Activated CD8-positive, alpha-beta memory T cell treated with anti-CD3 and anti-CD28 coated beads, Interleukin-2, amount 50 U/mL, for 24 hours (primary cell): ENCODE measurements around the gene SURF4.

Source experiments
- DNase-seq: peaks from one replicate; pipeline ENCODE4 v3.0.0-alpha.2; 2020; ENCODE audit errors: extremely low read depth

SURF4 gene

DNA sequence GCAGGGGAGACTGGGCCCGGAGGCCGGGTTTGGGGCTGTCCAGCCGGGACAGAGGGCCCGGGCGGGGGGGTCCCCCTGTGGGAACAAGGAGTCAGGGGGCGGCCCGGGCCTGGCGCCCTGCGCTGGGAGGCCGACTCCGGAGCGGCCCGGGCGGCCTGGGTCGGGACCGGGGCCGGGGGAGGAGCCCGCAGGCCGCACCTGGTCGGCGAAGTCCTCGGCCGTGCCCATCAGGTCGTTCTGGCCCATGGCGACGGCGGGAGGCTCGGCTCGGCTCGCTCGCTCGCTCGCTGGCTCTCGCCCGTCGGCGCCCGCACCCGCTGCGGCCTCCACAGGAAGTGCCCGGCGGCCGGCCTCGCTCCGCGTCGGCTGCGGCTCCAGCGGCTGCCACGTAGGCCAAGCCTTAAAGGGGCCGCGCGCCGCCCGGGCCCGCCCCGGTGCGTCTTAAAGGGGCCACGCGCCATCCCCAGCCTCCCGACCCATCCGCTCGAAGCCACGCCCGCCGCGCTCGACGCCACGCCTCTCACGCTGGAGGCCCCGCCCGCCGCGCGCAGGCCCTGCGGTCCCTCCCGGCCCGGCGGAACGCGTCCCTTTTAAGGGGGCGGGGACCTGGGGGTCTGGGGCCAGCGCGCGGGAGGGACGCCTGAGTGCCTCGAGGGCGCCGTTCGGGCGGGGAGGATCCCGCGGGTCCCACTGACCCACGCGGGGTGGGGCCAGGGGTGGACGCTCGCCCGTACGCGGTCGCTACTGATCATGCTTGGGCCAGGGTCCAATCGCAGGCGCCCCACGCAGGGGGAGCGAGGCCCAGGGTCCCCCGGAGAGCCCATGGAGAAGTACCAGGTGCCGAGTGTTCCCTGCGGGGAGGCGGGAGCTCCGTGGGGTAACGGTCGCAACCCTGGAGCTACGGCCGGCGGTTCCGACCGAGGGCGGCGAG is at the start of gene SURF4, which contains the start of gene STKLD1:
SURF4 (minus strand) TSS at position 337 of the 931 bp plus-strand sequence; CDS start at position 246, 91 bp downstream.
STKLD1 (plus strand) TSS at position 643 of the 931 bp plus-strand sequence; CDS start at position 751, 108 bp downstream.
- peak; percentile 79 for DNase-seq

DNA sequence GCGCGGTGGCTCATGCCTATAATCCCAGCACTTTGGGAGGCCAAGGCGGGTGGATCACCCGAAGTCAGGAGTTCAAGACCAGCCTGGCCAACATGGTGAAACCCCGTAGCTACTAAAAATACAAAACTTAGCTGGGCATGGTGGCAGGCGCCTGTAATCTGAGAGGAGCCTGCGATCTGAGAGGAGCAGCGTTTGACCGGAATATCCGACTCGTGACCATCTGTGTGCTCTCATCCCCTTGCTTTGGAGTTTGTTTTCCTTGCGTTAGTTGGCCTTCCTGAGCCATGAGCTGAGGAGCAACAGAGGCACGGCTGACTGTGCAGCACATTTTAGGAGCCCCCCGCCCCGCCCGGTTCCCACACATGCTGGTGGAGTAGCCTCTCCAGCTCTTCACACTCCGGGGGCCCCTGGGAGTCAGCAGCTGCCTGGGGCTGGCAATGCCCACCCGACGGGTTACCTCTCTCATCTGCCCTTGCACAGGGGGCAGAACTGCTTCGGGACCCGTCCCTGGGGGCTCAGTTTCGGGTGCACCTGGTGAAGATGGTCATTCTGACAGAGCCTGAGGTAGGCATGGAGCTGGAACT is 49.3 kb upstream of the SURF4 start:
- no peak for DNase-seq

DNA sequence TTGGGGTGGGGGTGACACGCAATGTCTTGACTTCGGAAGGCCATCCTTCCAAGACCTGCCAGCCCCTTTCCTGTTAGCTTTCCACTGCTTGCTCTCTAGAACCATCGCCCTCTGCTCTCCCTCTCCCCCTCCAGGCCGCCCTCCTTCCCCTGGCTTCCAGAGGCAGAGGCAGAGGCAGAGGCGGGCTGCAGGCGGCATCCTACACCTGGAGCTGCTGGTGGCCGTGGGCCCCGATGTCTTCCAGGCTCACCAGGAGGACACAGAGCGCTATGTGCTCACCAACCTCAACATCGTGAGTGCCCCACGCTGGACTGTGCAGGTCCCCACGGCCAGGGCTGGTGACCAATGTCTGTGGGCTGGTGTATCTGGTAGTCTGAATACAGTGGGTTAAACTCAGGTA is 48.3 kb upstream of the SURF4 start:
- DNase-seq, result no peak

DNA sequence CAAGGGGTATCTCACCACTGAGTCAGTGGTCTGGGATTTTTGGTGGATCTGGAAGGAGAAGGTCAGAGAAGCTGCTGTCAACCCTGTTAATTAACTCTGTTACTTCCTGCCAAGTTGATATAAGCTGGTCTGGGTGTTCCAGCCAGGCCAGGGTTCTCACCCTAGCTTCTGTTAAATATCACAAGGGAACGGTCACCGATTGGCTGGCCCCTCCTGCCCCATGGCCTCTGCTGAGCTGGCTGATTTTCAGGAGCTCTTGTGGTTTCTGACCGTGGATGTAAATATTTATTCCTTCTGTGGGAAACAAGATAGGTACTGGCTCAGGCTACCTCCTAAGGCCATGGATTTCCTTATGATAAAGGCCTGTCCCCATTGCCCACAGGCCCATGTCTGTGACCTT is 47.4 kb upstream of the SURF4 start:
- DNase-seq, result no peak

DNA sequence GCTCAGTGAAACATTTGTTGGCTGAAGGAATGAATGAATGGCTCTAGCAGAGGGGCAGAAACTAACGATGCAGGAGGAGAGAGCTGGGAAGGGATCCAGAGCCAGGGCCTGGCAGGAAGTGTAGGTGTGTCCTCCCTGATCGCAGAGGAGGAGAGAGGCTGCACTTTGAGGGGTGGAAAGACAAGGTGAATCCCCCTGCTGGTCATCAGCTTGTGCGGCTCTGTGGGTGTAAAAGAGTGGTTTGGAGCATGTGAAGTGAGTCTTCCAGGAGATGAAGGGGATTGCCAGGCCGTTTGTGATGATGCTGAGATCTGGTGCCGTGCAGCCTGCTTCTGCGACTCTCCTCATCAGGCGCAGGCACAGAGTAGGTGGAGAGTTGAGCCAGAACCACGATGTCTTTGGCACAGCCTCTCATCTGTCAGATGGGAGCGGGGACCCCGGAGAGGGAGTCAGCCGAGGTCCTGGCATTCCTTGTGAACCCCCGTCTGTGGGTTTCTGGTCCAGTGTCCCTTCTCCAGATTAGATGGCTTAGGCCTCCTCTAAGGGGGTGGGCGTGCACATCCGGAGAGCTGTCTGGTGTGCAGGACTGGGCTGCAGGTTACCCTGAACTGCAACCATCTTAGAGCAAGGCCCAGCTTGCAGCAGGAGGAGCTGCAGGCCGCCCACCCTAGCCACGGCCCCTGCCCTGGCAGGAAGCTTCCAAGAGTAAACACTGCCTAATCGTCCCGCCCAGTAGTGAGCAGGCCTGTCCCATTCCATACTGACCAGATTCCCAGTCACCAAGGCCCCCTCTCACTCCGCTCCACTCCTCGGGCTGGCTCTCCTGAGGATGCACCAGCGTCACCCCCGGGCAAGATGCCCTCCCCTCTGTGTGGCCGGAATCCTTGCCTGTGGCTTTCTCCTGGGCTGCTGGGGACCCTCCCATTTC is 46.0 kb upstream of the SURF4 start, which contains the start of gene ADAMTS13:
ADAMTS13 (plus strand) TSS at position 753 of the 928 bp plus-strand sequence; CDS start at position 830, 77 bp downstream.
- DNase-seq, result no peak

DNA sequence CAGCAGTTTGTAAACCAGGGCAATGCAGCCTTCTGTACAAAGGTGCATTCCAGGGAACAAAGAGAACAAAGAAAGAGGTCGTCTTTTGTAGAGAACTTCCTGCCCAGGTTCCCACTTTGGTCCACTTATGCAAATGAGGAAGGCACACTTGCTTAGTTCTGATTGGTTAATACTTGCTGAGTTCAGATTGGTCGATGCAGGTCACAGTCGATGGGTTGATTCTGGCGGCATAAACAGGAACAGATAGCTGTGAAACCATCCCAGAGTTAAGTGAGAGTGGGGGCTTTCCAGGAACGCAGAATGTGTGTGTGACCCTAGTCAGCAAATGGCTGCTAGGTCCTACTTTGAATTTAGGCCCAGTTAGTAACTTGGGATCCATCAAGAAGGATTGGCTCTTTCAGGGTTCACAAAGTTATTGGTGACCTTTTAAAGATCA is 44.5 kb upstream of the SURF4 start:
- DNase-seq, result no peak

DNA sequence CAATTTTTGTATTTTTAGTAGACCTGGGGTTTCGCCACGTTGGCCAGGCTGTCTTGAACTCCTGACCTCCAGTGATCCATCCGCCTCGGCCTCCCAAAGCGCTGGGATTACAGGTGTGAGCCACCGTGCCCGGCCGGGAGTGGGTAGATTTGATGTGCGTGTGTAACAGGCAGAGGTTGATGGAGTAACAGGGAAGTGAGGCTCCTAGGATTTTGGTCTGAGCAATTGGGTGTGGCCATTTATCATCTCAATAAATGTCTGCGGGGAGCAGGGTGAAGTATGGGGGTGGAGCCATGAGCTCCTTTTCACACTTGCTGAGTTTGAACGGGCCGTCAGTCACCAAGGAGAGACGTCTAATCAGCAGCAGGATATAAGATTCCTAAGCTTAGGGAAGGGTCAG is 43.1 kb upstream of the SURF4 start:
- no peak for DNase-seq

DNA sequence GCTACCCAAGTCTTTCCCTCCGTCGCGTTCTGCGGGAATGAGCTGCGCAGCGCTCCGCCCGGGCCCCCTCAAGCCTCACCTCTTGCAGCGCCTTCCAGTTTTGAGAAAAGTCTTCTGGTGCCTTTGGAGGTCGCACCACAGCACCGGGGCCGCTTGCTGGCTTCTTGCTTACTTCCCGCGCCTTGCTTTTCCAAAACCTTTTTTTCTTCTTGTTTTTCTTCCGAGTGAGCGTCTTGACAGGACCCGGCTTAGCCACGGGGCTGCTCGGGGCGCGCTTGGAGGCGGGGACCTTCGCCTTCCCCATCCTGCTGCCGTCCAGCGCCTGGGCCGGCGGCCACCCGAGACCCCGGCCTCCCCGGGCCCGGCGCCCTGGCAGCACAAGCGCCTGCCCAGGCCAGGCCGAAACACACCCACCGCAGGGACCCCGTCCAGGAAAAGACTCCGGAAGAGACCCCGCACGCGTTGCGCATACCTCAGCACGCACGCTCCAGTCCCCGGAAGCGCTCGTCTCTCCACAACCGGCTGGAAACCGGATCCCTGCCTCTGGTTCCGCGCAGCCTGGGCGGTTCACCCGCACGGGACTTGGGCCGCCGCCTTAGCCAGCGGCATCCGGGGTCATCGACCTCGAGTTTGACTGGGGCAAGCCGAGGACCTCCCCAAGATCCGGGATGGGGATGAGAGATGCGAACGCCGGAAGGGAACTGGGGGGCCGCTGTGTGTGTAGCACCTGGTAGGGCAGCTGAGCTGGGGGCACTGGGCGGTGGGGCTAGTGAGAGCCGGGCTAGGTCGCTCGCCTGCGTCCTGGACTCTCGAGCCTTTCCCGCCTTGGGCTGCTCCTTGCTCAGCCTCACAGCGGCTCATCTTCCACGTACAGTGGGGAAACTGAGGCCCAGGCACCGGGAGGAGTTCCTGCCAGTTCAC is 41.9 kb upstream of the SURF4 start, which contains the start of gene REXO4:
REXO4 (minus strand) TSS at position 470 of the 921 bp plus-strand sequence; CDS start at position 304, 166 bp downstream.
- DNase-seq, result peak; percentile 67

DNA sequence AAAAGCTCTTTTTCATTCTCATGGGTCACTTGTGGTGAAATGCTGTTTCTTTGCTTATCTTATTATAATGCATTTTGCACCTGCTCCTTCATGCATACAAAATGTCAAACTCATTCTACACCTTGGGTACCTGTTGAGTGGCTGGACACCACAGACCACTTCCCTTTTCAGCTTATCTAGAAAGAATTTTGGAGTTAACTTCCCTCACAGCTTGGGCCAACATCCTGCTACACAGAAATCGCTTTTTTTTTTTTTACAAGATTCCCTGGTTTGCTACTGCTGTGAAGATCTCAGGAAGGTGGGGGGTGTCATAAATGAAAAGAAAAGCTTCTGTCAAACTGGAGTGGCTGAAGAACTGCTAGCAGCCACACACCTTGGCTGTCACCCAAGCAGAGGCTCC is 39.3 kb upstream of the SURF4 start:
- DNase-seq, result no peak

DNA sequence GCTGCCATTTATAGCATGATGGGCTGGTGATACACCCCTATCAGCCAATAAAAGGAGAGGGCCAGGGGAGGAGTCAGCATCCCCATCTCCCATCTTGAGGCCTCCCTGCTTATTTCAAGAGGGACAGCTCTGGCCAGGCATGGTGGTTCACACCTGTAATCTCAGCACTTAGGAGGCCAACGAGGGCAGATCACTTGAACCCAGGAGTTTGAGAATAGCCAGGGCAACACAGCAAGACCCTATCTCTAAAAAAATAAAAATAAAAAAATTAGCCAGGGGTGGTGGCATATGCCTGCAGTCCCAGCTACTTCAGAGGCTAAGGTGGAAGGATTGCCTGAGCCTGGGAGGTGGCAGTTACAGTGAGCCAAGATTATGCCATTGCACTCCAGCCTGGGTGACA is 32.2 kb upstream of the SURF4 start:
- DNase-seq, result no peak

DNA sequence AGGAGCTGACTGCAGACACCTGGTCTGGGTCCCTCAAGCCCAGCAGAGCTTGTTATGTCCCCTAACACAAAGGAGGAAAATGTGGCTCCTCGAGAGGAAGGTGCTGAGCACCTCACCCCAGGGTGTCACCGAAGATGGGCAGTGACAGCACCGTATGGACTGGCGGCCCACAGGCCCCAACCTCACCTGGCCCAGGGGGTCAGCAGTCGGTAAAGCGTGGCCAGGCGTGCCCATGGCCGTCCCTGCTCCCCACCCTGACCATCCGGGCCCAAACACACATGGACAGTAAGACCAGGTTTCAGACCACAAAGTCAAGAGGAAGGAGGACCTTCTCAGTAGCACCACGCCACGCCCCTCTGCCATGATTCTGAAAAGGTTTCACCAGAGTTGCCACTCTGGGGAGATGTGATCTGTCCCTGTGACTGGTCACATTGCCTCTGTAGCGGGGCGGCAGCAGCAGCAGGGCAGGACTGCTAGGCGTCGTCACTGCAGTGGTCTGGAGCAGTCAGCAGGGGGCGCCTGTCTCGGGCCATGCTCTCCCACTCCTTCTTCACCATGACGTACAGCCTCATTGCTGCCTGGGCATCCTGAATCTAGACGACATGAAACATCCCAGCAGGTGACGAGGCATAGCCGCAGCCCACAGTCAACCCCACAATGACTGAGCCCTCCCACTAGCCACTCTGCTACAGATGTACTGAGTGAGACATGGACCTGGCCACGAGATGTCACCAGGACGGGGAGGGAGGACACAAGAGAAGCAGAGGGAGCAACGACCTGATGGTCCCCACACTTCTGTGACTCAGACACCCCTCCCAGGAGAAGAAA is 30.8 kb upstream of the SURF4 start:
- DNase-seq, result peak; percentile 58

DNA sequence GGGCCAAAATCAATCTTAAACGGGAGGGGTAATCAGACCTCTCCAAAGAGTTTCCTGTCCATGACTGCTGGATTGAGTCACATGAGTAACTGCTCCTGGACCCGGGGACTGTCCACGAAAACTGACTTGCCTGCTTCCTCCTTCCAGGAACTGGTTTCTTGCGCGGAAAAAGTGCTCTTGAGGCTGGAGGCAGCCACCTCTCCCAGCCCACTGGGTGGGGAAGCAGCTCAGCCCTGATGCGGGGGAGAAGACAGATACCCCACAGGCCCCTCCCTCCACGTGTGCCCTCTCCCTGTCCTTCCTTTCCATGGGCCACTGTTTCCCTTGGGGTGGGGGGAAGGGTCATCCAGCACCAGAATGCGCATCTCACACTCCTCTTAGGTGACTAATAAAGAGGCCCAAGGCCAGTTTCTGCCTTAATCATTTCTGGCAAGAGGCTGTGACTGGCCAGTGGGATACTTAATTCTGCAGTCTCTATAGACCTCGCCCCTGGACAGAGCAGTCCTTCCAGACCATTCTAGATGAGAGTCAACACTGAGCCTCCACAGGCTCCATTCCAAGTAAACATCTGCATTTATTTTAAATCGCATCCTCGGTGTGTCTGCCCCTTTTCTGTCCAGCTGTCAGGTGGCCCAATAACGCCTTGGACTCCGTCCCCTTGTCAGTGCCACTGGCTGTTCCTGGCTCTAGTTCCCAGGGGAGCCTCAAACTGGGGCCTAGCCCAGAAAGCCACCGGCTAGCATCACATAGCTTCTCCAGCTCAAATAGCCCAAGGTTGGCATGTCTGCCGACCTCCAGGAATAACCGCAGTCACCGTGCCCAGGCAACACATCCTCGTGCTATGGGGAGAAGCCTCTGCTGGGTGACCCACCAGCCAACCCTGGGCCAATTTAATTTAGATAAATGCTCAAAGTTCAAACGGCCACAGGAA is 29.9 kb upstream of the SURF4 start:
- DNase-seq, result no peak

DNA sequence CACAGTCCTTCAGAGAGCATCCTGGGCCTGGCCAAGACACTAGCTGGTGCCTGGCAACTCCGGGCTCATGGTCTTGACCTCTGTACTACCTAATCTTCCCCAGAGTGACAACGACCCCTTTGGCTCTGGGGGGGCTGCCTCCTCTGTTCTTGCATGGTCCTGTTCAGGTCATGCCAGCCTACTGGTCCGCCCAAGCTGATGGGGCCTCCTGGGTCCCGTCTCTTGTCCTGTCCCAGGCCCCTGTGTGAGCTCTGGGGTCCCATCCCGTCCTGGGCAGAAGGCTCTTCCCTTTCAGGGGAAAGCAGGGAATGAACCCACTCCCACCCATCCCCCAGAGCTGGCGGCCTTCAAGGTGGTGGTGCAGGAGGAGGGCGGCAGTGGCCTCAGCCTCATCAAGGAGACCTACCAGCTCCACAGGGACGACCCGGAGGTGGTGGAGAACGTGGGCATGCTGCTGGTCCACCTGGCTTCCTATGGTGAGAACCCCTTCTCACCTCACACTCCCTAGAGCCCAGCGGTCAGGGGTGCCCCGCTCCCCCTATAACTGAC is 28.7 kb upstream of the SURF4 start:
- no peak for DNase-seq

DNA sequence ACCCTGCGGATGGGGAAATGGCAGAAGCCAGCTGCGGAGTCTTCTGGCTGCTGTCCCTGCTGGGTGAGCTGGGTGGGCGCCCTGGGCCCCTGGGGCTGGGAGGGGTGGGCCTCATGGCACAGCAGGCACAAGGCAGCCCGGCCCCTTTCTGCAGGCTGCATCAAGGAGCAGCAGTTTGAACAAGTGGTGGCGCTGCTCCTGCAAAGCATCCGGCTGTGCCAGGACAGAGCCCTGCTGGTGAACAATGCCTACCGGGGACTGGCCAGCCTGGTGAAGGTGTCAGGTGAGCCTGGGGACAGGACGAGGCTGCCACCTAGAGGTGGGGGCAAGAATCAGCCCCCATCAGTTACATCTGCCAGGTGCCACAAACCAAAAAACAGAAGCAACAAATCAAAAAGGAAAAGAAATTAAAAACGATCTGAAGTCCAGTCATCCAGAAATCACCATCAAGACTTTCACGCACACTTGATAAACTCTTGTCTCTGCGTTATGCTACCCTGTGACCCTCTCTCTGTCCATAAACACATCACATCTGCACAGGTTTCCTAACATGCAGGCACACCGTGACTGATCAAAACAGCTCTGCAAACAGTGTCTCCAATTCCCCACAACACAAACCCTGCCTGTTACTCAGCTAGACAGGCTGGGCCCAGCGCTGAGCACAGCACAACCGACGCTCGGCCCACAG is 28.1 kb upstream of the SURF4 start:
- no peak for DNase-seq

DNA sequence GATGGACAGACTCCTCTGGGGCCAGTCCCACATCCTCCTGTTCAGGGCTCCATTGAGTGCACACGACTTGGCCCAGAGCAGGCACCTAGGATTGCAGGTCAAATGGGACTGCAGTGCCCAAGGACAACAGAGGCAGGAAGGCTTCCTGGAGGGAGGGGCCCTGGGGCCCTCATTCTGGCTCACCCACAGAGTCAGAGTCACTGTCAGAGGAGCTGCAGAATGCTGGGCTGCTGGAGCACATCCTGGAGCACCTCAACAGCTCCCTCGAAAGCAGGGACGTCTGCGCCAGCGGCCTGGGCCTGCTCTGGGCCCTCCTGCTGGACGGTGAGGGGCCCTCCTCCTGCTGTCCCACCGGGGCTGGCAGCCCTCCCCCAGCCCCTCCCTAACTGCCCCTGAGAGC is 26.8 kb upstream of the SURF4 start:
- DNase-seq, result no peak

DNA sequence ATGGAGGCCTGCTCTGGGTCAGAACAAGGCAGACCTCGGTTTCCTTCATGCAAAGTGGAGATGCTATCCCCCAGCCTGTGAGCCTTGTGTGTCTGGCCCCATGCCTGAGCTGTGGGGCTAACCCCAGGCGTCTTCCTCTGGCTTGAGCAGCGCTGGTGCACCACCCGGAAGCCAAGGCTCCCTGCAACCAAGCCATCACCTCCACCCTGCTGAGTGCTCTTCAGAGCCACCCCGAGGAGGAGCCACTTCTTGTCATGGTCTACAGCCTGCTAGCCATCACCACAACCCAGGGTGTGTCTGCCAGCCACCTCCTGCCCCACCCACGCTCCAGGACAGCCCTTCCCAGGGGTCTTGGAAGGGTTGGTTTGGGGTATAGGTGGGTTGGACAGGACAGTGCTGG is 25.7 kb upstream of the SURF4 start:
- no peak for DNase-seq

DNA sequence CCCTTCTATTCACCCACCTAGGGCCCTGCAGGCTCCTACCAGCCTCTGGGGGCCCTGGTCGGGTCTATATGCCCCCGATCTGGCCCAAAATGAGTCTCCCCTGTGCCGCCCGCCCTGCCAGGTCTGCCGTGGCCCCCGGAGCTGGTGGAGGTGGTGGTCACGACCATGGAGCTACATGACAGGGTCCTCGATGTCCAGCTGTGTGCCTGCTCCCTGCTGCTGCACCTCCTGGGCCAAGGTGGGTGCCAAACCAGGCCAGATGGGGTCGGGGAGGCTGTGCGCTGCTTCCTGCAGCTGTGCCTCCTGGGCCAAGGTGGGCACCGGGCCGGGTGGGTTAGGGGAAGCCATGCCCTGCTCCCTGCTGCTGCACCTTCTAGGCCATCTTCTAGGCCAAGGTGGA is 24.4 kb upstream of the SURF4 start:
- no peak for DNase-seq

DNA sequence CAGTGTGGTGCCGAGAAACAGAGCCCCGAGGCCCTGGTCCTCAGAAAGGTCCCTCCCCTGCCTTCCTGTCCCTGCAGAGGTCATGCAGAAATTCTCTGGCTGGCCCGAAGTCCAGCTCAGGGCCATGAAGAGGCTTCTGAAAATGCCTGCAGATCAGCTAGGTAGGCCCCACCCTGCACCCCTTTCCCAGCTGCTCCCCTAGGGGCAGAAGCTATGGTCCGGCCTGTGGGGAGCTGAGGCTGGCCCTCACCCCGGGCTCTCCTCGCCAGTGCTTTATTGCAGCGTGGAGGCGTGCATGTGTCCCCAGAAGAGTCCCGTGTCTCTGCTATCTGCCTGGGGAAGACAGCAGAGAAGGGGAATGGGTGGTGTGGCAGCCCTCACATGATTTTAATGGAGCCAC is 22.0 kb upstream of the SURF4 start:
- no peak for DNase-seq
